GM21526 (cell line): ENCODE data around the gene EBPL.
"Not testable (repeated sequence)": the region's sequence is repeated elsewhere in the genome, so short reads cannot be mapped to it uniquely, and the experiment has no call there.

ENCODE experiments used
- ATAC-seq: cut with Tn5 transposase; IDR thresholded peaks from one replicate; pipeline ENCODE4 v1.9.1; 2021; ENCODE audit warnings: moderate library complexity; ENCODE audit not compliant: unreplicated experiment, low FRiP score

Gene EBPL

GRCh38 chr13:49636705-49637104, 54.6 kb downstream of the EBPL start:
- no peak for ATAC-seq

- no peak for ATAC-seq
Observed at GRCh38 chr13:49635599-49636433, 55.5 kb downstream of the EBPL start.

DNA sequence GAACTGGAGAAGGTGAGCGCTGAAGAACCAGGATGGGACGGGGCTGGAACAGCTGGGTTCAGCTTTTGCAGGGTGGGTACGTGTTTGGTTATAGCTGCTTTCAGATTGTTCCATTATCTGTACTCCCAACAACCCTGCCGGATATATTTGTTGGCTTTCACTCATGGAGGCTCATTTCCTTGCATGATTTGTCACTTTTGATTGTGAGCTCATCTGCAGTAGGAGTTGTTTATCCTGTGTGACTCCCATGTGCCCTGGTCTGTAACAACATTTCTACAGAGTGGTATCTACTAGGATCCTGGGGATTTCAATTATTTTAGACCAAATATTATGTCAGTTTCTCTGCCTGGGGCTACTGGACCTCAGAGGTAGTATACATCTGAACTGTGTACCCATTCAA, 57.6 kb downstream of the EBPL start:
- ATAC-seq: no peak

DNA sequence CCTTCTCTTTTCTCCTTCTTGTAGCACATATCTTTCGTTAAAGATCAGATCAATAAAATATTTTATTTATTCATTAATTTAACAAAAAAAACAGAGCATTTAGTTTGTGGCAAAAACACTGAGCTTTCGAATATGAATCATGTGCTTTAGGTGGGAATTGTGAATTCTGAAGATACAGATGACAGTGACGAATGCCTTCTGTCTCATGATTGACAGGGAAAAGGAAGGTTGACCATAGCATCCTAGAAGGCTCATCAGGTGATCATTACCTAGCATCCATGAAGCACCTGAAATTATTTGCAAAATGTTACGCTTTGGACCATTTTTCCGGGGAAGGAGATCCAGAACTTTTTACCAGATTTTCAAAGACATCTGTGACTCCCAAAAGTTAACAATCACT, 59.1 kb downstream of the EBPL start:
- no peak for ATAC-seq

DNA sequence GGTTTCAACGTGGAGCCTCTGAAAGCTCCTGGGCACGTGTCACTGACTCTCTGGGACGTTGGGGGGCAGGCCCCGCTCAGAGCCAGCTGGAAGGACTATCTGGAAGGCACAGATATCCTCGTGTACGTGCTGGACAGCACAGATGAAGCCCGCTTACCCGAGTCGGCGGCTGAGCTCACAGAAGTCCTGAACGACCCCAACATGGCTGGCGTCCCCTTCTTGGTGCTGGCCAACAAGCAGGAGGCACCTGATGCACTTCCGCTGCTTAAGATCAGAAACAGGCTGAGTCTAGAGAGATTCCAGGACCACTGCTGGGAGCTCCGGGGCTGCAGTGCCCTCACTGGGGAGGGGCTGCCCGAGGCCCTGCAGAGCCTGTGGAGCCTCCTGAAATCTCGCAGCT, 60.7 kb downstream of the EBPL start:
- no peak for ATAC-seq

GRCh38 chr13:49629947-49630346, 61.3 kb downstream of the EBPL start:
- ATAC-seq: no peak

- ATAC-seq: no peak
Observed at GRCh38 chr13:49629196-49629938, 61.9 kb downstream of the EBPL start.

- peak; percentile 92 for ATAC-seq
Observed at GRCh38 chr13:49627831-49628652, 63.2 kb downstream of the EBPL start, which contains the start of gene ARL11. Gene ARL11 (plus strand): TSS chr13:49628507. CDS start chr13:49630448, 1,941 bp downstream.

DNA sequence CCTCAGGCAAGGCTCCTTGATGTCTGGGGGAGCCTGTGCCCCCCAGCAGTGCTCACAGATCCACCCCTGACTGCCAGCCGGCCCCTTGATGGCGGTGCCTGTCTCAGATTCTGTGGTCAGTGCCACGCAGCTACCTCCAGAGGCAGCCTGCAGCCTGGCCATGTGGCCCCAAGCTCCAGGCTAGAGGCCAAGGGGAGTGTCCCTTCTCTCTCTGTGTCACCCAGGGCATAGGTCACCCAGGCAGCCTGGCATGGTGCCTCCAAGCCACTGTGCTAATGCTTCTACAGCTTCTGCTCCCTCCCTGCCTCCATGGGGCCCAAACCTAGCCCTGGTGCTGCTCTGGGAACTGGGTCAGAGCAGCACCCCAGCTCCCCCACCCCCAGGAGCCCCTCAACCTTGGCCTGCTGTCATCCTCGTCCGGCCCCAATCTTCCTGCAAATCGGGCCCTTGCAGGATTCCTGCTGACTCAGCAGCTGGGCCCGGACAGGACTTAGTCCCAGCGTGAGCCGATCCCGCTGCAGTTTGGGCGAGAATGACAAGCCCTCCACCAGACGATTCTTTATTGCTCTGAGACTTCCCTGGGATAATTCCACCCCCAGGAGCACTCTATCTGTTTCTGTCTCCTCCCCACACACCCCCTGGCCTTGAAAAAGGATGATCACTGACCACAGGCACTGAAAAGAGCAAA, 65.8 kb downstream of the EBPL start:
- no peak for ATAC-seq

DNA sequence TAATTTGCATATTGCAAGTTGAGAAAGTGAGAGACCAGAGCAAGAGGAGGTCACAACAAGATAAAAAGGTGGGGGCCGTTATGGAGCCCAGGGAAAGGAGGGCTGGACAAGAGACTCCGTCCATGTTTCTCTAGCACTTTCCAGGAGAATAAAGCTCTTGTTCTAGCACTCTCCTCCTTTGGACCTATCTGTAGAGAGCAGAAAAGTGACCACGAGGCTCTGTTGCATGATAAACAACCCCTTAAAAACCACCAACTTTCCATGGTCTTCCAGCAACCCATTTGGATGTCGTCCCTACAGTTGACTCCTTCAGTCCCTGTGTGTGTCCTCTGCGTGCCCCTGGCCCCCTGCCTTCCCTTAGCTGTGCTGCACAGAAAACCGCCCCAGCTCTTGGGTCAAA, 67.1 kb downstream of the EBPL start:
- ATAC-seq: no peak

- ATAC-seq: no peak
Observed at GRCh38 chr13:49622174-49622946, 68.9 kb downstream of the EBPL start.

DNA sequence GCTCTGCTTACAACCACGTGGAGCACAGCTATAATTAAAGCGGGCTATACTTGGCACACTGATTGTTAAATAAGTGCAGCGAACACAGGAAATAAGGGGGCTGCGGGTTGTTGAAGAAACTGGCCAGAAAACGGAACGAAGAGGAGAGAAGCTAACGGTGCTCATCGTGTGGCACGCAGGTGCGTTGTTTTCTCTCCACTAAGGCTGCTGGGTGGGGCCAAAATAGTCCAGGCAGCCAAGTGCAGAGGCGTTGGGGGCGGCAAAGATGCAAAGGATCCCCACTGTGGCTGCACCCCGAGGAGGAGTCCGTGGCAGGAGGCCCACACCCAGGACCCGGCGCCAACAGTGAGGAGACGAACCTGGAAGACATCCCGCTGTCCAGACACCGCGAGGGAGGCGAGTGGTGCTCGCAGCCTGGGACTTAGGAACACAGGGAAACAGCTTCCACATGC, 71.1 kb downstream of the EBPL start:
- peak; percentile 71 for ATAC-seq

GRCh38 chr13:49616676-49617065, 74.6 kb downstream of the EBPL start:
- no peak for ATAC-seq

GRCh38 chr13:49615836-49616675, 75.2 kb downstream of the EBPL start:
- ATAC-seq: no peak

GRCh38 chr13:49612042-49612441, 79.2 kb downstream of the EBPL start:
- not testable (repeated sequence) for ATAC-seq
